Left lung (tissue), 10 donors: Measurements from ENCODE around the gene RMRP. TPM values are rescaled to one million over a fixed set of nuclear protein-coding genes. Genes with fewer than 3 reads are reported as not detected.
A peak's percentile ranks its signal among the peaks of the same experiment; 100 is the strongest.

Source experiments
- ATAC-seq: fragments of 200-7000 bp; cut with Tn5 transposase; one replicate; pipeline ENCODE4 v1.9.1; 2020; ENCODE audit warnings: moderate library complexity
- DNase-seq, 4 donors: peaks; one replicate each; pipeline ENCODE4 v3.0.0-alpha.2; 2013 to 2020
- H3K27ac ChIP-seq, 2 donors: fragments of 200-600 bp; sonication (generic) in 1 of 2; one replicate each; pipeline versions ENCODE4 v1.5.0 to v1.8.0; 2020 to 2021
- H3K27me3 ChIP-seq, 2 donors: fragments of 200-600 bp; sonication (generic) in 1 of 2; one replicate each; pipeline versions ENCODE4 v1.5.0 to v1.8.0; 2020 to 2021
- H3K36me3 ChIP-seq, 2 donors: fragments of 200-600 bp; sonication (generic) in 1 of 2; one replicate each; pipeline versions ENCODE4 v1.5.0 to v1.8.0; 2020 to 2021
- H3K4me1 ChIP-seq, 2 donors: fragments of 200-600 bp; one replicate each; pipeline ENCODE4 v1.8.0; 2021
- H3K4me3 ChIP-seq, 2 donors: fragments of 200-600 bp; sonication (generic) in 1 of 2; one replicate each; pipeline versions ENCODE4 v1.5.0 to v1.8.0; 2020 to 2021; ENCODE audit warnings: mild to moderate bottlenecking in 1 of 2
- H3K9me3 ChIP-seq, 2 donors: fragments of 200-600 bp; sonication (generic) in 1 of 2; one replicate each; pipeline versions ENCODE4 v1.5.0 to v1.8.0; 2020 to 2021
- CTCF ChIP-seq, 2 donors: fragments of 200-600 bp; sonication (generic) in 1 of 2; IDR thresholded peaks; one replicate each; pipeline versions ENCODE4 v1.5.0 to v1.8.0; 2021; ENCODE audit warnings: antibody characterized with exemption in 2 of 2
- intact Hi-C, 2 donors: fragments of 100-400 bp; cut with DNase I; formaldehyde crosslinking; loops; one replicate each; pipeline versions ENCODE4 v1.11.2 to v1.14.2; 2022
- polyA plus RNA-seq, 6 donors: library from polyadenylated mRNA; unstranded; fragments of 120-200 nt; gene quantifications; one replicate each; pipeline ENCODE4 v1.2.1, GENCODE V29; 2013; ENCODE audit not compliant: insufficient read length in 6 of 6
- total RNA-seq, 2 donors: library from RNA; stranded (reverse); fragmentation: NEBNext Ultra II Directional; extraction: Animal tissue kit (Norgen Biotek cat#: 25700); gene quantifications; one replicate each; pipeline ENCODE4 v1.2.1, GENCODE V29; 2021
- donor health status: DM: no; HTN: yes; CAD: no.
- donor health status: DM: no; HTN: no; CAD: no.

The RMRP gene
- total and polyA plus RNA-seq, 8 donors, result 27,227 to 27,465 TPM; not detected in 6

DNA sequence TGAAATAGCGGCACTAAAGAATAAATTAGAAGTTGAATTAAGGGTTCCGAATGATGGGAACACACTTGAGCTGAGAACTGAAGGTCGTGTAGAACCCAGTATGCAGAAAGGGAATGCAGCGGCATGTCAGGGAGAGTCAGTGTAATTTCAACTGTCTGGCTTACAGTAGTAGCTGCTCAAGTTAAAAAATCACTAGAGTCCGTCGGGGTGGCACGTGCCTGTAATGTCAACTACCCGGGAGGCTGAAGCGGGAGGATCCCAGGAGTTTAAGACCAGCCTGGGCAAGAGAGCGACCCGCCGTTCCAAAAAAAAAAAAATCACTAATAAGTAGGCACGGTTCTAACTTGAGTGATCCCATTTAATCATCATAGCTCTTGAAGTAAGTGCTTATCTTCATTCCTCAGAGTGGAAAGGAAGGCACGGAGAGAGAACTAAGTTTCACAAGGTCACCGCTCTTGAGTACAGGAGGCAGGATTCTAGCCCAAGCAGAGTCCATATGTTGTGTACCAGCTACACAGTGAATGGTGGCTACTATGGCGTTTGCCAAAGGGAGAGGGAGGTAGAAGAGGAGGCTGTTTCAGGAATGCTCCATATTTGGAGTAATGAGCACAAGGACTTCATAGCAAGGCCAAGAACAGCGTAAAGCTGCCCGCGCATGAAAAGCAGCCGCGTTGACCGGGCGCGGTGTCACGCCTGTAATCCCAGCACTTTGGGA, 831 bp downstream of the RMRP start:
- DNase-seq, result peak in 1 of 4 donors; percentile 65
- Histone ChIP-seq H3K4me3 (peak overlapping the region; percentile 21 to 96), H3K27me3 (no peaks in the 10 kb centered on the region), H3K27ac (peak overlapping the region; percentile 96 to 97), H3K36me3 (peaks cover 0 to 19% of the 10 kb centered on the region in 2 donors), H3K9me3 (no peaks in the 10 kb centered on the region), H3K4me1 (peaks cover 0 to 56% of the 10 kb centered on the region in 2 donors)
- TF ChIP-seq CTCF (IDR thresholded peaks at IDR 0.05), result no peak
- intact Hi-C loops, result no loop called here
- ATAC-seq, result peak; percentile 24

DNA sequence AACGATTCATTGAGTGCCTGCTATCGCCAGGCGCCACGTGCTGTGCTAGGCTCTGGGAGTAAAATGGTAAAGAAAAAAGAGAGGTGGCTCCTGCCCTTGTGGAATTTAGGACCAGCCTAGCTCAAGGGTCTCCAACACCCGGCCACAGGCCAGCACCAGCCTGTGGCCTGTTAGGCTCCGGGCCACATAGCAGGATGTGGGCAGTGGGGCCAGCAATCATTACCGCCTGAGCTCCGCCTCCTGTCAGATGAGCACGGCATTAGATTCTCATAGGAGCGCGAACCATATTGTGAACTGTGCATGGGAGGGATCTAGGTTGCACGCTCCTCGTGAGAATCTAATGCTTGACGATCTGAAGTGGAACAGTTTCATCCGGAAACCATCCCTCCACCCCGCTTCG, 1.5 kb downstream of the RMRP start:
- Histone ChIP-seq H3K4me1 (peaks cover 0 to 54% of the 10 kb centered on the region in 2 donors), H3K4me3 (no peak overlapping the region), H3K9me3 (no peaks in the 10 kb centered on the region), H3K27ac (no peak overlapping the region), H3K36me3 (peaks cover 0 to 13% of the 10 kb centered on the region in 2 donors), H3K27me3 (no peaks in the 10 kb centered on the region)
- no peak for TF ChIP-seq CTCF (IDR thresholded peaks at IDR 0.05)
- ATAC-seq, result no peak
- no peak for DNase-seq
- intact Hi-C loops, result no loop called here

DNA sequence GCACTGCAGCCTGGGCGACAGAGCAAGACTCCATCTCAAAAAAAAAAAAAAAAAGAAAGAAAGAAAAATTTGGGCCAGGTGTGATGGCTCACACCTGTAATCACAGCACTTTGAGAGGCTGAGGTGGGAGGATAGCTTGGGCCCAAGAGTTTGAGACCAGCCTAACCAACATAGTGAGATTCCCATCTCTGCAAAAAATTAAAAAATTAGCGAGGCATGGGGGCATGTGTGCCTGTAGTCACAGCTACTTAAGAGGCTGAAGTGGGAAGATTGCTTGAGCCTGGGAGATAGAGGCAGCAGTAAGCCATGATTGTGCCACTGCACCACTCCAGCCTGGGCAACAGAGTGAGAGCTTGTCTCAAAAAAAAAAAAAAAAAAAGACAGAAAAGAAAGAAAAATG, 4.2 kb downstream of the RMRP start:
- no peak for TF ChIP-seq CTCF (IDR thresholded peaks at IDR 0.05)
- intact Hi-C loops, result no loop called here

DNA sequence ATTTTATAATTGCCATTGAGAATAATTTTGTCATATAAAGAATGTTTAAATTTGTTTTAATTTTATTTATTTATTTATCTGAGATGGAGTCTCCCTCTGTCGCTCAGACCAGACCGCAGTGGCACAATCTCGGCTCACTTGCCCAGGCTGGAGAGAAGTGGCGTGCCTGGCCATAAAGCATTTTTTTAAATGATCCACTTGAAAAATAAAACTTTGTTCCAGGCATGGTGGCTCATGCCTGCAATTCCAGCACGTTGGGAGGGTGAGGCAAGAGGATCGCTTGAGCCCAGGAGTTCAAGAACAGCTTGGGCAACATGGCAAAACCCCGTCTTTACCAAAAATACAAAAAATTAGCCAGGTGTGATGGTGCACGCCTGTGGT, 5.0 kb downstream of the RMRP start:
- DNase-seq, result no peak
- Histone ChIP-seq H3K4me3 (no peak overlapping the region), H3K27ac (peak overlapping the region; percentile 33 to 56), H3K4me1 (peaks cover 4 to 50% of the 10 kb centered on the region in 2 donors), H3K36me3 (no peaks in the 10 kb centered on the region), H3K27me3 (no peaks in the 10 kb centered on the region), H3K9me3 (no peaks in the 10 kb centered on the region)
- ATAC-seq, result no peak
- TF ChIP-seq CTCF (IDR thresholded peaks at IDR 0.05), result no peak
- intact Hi-C loops, result no loop called here

More for the DNA sequence above, 4.2 kb downstream of the RMRP start:
- peaks cover 4 to 47% of the 10 kb centered on the region in 2 donors for H3K4me1 ChIP-seq
- no peaks in the 10 kb centered on the region for H3K27me3 ChIP-seq
- no peaks in the 10 kb centered on the region for H3K36me3 ChIP-seq
- H3K4me3 ChIP-seq, result no peak overlapping the region
- no peak for ATAC-seq
- no peaks in the 10 kb centered on the region for H3K9me3 ChIP-seq
- H3K27ac ChIP-seq, result no peak overlapping the region
- DNase-seq, result no peak

- Histone ChIP-seq H3K4me3 (no peak overlapping the region), H3K36me3 (no peaks in the 10 kb centered on the region), H3K4me1 (peaks cover 4 to 53% of the 10 kb centered on the region in 2 donors), H3K9me3 (no peaks in the 10 kb centered on the region), H3K27ac (peak overlapping the region; percentile 33 to 56), H3K27me3 (no peaks in the 10 kb centered on the region)
- DNase-seq, result no peak
- TF ChIP-seq CTCF (IDR thresholded peaks at IDR 0.05), result no peak
- intact Hi-C loops, result no loop called here
- ATAC-seq, result peak; percentile 50
These were observed 5.6 kb downstream of the RMRP start for GRCh38 chr9:35651956-35652828.
